HEK293T (cell line): ENCODE data around the gene SUMO3.

Experiments used
- ARNT ChIP-seq: fragments of 450-650 bp; IDR thresholded peaks from 2 replicates; pipeline ENCODE4 v1.6.1; 2017; ENCODE audit warnings: mild to moderate bottlenecking
- BHLHE40 ChIP-seq: fragments of 450-650 bp; IDR thresholded peaks from 2 replicates; pipeline ENCODE4 v1.6.1; 2016; ENCODE audit warnings: mild to moderate bottlenecking, moderate library complexity, borderline replicate concordance
- ELF4 ChIP-seq: fragments of 450-650 bp; IDR thresholded peaks from 2 replicates; pipeline ENCODE4 v1.6.1; 2017; ENCODE audit warnings: antibody characterized with exemption
- FOXA1 ChIP-seq: fragments of 450-650 bp; IDR thresholded peaks from 2 replicates; pipeline ENCODE4 v1.6.1; 2016; ENCODE audit warnings: mild to moderate bottlenecking
- HDGF ChIP-seq: fragments of 450-650 bp; IDR thresholded peaks from 2 replicates; pipeline ENCODE4 v1.6.1; 2017; ENCODE audit warnings: antibody characterized with exemption, borderline replicate concordance
- LEF1 ChIP-seq: fragments of 450-650 bp; IDR thresholded peaks from 2 replicates; pipeline ENCODE4 v1.6.1; 2017; ENCODE audit warnings: mild to moderate bottlenecking, borderline replicate concordance
- NFRKB ChIP-seq: fragments of 450-650 bp; IDR thresholded peaks from 2 replicates; pipeline ENCODE4 v1.6.1; 2016; ENCODE audit warnings: mild to moderate bottlenecking, moderate library complexity
- PKNOX1 ChIP-seq: fragments of 450-650 bp; IDR thresholded peaks from 2 replicates; pipeline ENCODE4 v1.6.1; 2016
- SP1 ChIP-seq: fragments of 450-650 bp; IDR thresholded peaks from 2 replicates; pipeline ENCODE4 v1.6.1; 2017
- SUZ12 ChIP-seq: fragments of 450-650 bp; IDR thresholded peaks from 2 replicates; pipeline ENCODE4 v1.6.1; 2016; ENCODE audit warnings: mild to moderate bottlenecking
- ZNF384 ChIP-seq: fragments of 450-650 bp; IDR thresholded peaks from 2 replicates; pipeline ENCODE4 v1.6.1; 2016

- TF ChIP-seq ELF4 (no peak), ARNT (no peak), HDGF (no peak), SP1 (no peak), FOXA1 (no peak), BHLHE40 (no peak), PKNOX1 (no peak), NFRKB (no peak), LEF1 (no peak), SUZ12 (no peak), ZNF384 (no peak)
Measured at GRCh38 chr21:44834231-44834950, 16.5 kb upstream of the SUMO3 start.
